Fibroblast of lung (primary cell): ENCODE measurements around the gene RNF34.

Experiments used
- CTCF ChIP-seq, 2 donors: IDR thresholded peaks in 1 of 2; conservative IDR thresholded peaks in 1 of 2; 1 replicate in 1 of 2; 2 replicates in 1 of 2; pipeline ENCODE4 v1.5.1; 2011 to 2012; ENCODE audit warnings: low read length in 2 of 2, control low read depth in 1 of 2, inconsistent platforms in 1 of 2, low read depth in 1 of 2, mild to moderate bottlenecking in 1 of 2
- EZH2 ChIP-seq: IDR thresholded peaks from 2 replicates; pipeline ENCODE4 v1.5.1; 2012; ENCODE audit warnings: low read length, control low read depth, mild to moderate bottlenecking; ENCODE audit errors: missing control alignments

GRCh38 chr12:121424624-121424975 lies 24.7 kb downstream of the RNF34 start:
- no peak for TF ChIP-seq CTCF (conservative IDR thresholded peaks at IDR 0.05 in 1 of 2, IDR thresholded peaks at IDR 0.05 in 1 of 2; ENCODE audit: low read depth in 1 of 2, low read length in 2 of 2)
- no peak for TF ChIP-seq EZH2
